K562 (cell line): ENCODE measurements around the gene DMAC2L.

Experiments
- FOXK1 ChIP-seq: sonication (generic); formaldehyde crosslinking; IDR thresholded peaks from 2 replicates; pipeline ENCODE4 v1.8.0; 2022; ENCODE audit warnings: missing genetic modification reagents, mild to moderate bottlenecking, borderline replicate concordance
- PRPF4 ChIP-seq: fragments of 200-400 bp; formaldehyde crosslinking; IDR thresholded peaks from one replicate; pipeline ENCODE4 v1.6.1; 2017; ENCODE audit warnings: low read length, low read depth, mild to moderate bottlenecking; ENCODE audit not compliant: insufficient read depth, poor library complexity, severe bottlenecking
- RBM15 ChIP-seq: fragments of 200-400 bp; formaldehyde crosslinking; IDR thresholded peaks from 2 replicates; pipeline ENCODE4 v1.6.1; 2018; ENCODE audit warnings: mild to moderate bottlenecking, low read length, moderate library complexity; ENCODE audit not compliant: insufficient read depth
- XRCC3 ChIP-seq: fragments of 450-650 bp; IDR thresholded peaks from 2 replicates; pipeline ENCODE4 v1.6.1; 2017; ENCODE audit warnings: mild to moderate bottlenecking, moderate library complexity
- TF ChIP-seq, protein P1 (sequence below), 2 experiments: fragments of 450-650 bp; formaldehyde crosslinking in 1 of 2; IDR thresholded peaks; 2 replicates each; pipeline versions ENCODE4 v1.4.0 to v1.6.1; 2014 to 2020; ENCODE audit warnings: mild to moderate bottlenecking in 2 of 2, borderline replicate concordance in 1 of 2, low read depth in 1 of 2
- TF ChIP-seq, protein P2 (sequence below), 3 experiments: IDR thresholded peaks in 2 of 3; conservative IDR thresholded peaks in 1 of 3; 2 replicates each; pipeline ENCODE4 v1.5.1; 2011 to 2012; ENCODE audit warnings: low read length in 3 of 3, mild to moderate bottlenecking in 3 of 3, control low read depth in 2 of 3, improper control_type of control experiment in 1 of 3, inconsistent platforms in 1 of 3, low read depth in 1 of 3, mixed read lengths in 1 of 3, moderate library complexity in 1 of 3; ENCODE audit not compliant: insufficient read depth in 2 of 3

DNA sequence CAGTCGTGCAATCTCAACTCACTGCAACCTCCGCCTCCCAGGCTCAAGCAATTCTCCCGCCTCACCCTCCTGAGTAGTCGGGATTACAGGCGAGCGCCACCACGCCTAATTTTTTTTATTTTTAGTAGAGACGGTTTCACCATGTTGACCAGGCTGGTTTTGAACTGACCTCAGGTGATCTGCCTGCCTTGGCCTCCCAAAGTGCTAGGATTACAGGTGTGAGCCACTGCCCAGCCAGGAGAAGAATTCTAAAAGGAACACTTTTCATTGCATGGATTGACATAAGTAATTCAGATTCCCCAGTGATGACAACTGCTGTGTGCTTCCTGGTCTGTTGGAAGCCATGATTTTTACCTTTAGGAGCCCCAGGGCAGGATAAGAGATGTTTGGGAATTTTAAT, 22.1 kb downstream of the DMAC2L start:
- TF ChIP-seq RBM15 (no peak), XRCC3 (no peak), PRPF4 (no peak), FOXK1 (CRISPR knock-in tag) (no peak)
- TF ChIP-seq, protein P1, sequence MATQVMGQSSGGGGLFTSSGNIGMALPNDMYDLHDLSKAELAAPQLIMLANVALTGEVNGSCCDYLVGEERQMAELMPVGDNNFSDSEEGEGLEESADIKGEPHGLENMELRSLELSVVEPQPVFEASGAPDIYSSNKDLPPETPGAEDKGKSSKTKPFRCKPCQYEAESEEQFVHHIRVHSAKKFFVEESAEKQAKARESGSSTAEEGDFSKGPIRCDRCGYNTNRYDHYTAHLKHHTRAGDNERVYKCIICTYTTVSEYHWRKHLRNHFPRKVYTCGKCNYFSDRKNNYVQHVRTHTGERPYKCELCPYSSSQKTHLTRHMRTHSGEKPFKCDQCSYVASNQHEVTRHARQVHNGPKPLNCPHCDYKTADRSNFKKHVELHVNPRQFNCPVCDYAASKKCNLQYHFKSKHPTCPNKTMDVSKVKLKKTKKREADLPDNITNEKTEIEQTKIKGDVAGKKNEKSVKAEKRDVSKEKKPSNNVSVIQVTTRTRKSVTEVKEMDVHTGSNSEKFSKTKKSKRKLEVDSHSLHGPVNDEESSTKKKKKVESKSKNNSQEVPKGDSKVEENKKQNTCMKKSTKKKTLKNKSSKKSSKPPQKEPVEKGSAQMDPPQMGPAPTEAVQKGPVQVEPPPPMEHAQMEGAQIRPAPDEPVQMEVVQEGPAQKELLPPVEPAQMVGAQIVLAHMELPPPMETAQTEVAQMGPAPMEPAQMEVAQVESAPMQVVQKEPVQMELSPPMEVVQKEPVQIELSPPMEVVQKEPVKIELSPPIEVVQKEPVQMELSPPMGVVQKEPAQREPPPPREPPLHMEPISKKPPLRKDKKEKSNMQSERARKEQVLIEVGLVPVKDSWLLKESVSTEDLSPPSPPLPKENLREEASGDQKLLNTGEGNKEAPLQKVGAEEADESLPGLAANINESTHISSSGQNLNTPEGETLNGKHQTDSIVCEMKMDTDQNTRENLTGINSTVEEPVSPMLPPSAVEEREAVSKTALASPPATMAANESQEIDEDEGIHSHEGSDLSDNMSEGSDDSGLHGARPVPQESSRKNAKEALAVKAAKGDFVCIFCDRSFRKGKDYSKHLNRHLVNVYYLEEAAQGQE (IDR thresholded peaks at IDR 0.05; ENCODE audit: borderline replicate concordance): no peak
- TF ChIP-seq, protein P1 (CRISPR knock-in tag; IDR thresholded peaks at IDR 0.05; ENCODE audit: low read depth): no peak
- TF ChIP-seq, protein P2, sequence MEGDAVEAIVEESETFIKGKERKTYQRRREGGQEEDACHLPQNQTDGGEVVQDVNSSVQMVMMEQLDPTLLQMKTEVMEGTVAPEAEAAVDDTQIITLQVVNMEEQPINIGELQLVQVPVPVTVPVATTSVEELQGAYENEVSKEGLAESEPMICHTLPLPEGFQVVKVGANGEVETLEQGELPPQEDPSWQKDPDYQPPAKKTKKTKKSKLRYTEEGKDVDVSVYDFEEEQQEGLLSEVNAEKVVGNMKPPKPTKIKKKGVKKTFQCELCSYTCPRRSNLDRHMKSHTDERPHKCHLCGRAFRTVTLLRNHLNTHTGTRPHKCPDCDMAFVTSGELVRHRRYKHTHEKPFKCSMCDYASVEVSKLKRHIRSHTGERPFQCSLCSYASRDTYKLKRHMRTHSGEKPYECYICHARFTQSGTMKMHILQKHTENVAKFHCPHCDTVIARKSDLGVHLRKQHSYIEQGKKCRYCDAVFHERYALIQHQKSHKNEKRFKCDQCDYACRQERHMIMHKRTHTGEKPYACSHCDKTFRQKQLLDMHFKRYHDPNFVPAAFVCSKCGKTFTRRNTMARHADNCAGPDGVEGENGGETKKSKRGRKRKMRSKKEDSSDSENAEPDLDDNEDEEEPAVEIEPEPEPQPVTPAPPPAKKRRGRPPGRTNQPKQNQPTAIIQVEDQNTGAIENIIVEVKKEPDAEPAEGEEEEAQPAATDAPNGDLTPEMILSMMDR (IDR thresholded peaks at IDR 0.05 in 2 of 3, conservative IDR thresholded peaks at IDR 0.05 in 1 of 3; ENCODE audit: insufficient read depth in 2 of 3, low read depth in 1 of 3, low read length in 3 of 3): no peak
